ENCODE data around the gene ITPRID1. TPM values are rescaled to one million over a fixed set of nuclear protein-coding genes. Genes with fewer than 3 reads are reported as not detected.

The ITPRID1 gene
- total RNA-seq, 1 experiment from 2014 or later, result not detected

GRCh38 chr7:31494421-31494820 lies 19.5 kb upstream of the ITPRID1 start:
- ChIA-PET POLR2A (ENCODE audit: unreplicated experiment) (no interaction called here), CTCF (no interaction called here)
- Histone ChIP-seq H3F3A (ENCODE audit: insufficient read depth, low read depth) (no peaks in the 10 kb centered on the region), H3K9me3 (ENCODE audit: insufficient read depth, low read depth) (no peaks in the 10 kb centered on the region), H3K79me2 (ENCODE audit: low read depth) (no peaks in the 10 kb centered on the region), H3K9me2 (ENCODE audit: insufficient read depth) (no peaks in the 10 kb centered on the region), H3K27ac (no peak overlapping the region), H3K36me3 (ENCODE audit: low read depth) (no peaks in the 10 kb centered on the region), H3K4me2 (no peak overlapping the region), H3K27me3 (ENCODE audit: insufficient read depth, low read depth) (peaks cover 27% of the 10 kb centered on the region), H4K20me1 (ENCODE audit: insufficient read depth) (no peaks in the 10 kb centered on the region), H3K4me3 (no peak overlapping the region), H3K4me1 (replicated peaks; ENCODE audit: insufficient read depth) (no peaks in the 10 kb centered on the region), H2AFZ (0 out of 2 replicates have a peak overlapping the region, but pooled peaks have one; percentile 17)
- intact Hi-C loops (cut with micrococcal nuclease; ENCODE audit: unreplicated experiment), result no loop called here
- TF ChIP-seq EZH2 (IDR thresholded peaks at IDR 0.05; ENCODE audit: low read depth) (no peak), CTCF (conservative IDR thresholded peaks at IDR 0.05) (no peak)
- no peak for DNase-seq
- no TSS peak for BruUV-seq (replicated peaks)

GRCh38 chr7:31495653-31496052 lies 18.2 kb upstream of the ITPRID1 start:
- H3K27me3 ChIP-seq (ENCODE audit: insufficient read depth, low read depth), result peaks cover 27% of the 10 kb centered on the region
- CTCF ChIA-PET, result no interaction called here
- TF ChIP-seq CTCF (conservative IDR thresholded peaks at IDR 0.05), result no peak
- TF ChIP-seq EZH2 (IDR thresholded peaks at IDR 0.05; ENCODE audit: low read depth), result no peak
- no peaks in the 10 kb centered on the region for H3F3A ChIP-seq (ENCODE audit: insufficient read depth, low read depth)
- no peak overlapping the region for H3K4me2 ChIP-seq
- POLR2A ChIA-PET (ENCODE audit: unreplicated experiment), result no interaction called here
- H3K36me3 ChIP-seq (ENCODE audit: low read depth), result no peaks in the 10 kb centered on the region
- H3K27ac ChIP-seq, result no peak overlapping the region
- H4K20me1 ChIP-seq (ENCODE audit: insufficient read depth), result no peaks in the 10 kb centered on the region
- no TSS peak for BruUV-seq (replicated peaks)
- no peak overlapping the region for H3K4me3 ChIP-seq
- no peaks in the 10 kb centered on the region for H3K9me2 ChIP-seq (ENCODE audit: insufficient read depth)
- no peak for DNase-seq
- no peaks in the 10 kb centered on the region for H3K79me2 ChIP-seq (ENCODE audit: low read depth)
- intact Hi-C loops (cut with micrococcal nuclease; ENCODE audit: unreplicated experiment), result no loop called here
- no peak overlapping the region for H2AFZ ChIP-seq
- no peaks in the 10 kb centered on the region for H3K4me1 ChIP-seq (replicated peaks; ENCODE audit: insufficient read depth)
- no peaks in the 10 kb centered on the region for H3K9me3 ChIP-seq (ENCODE audit: insufficient read depth, low read depth)

GRCh38 chr7:31497516-31497915 lies 16.4 kb upstream of the ITPRID1 start:
- Histone ChIP-seq H3K36me3 (ENCODE audit: low read depth) (no peaks in the 10 kb centered on the region), H2AFZ (no peak overlapping the region), H3K27me3 (ENCODE audit: insufficient read depth, low read depth) (peaks cover 22% of the 10 kb centered on the region), H3K4me1 (replicated peaks; ENCODE audit: insufficient read depth) (no peaks in the 10 kb centered on the region), H4K20me1 (ENCODE audit: insufficient read depth) (no peaks in the 10 kb centered on the region), H3K27ac (no peak overlapping the region), H3K9me2 (ENCODE audit: insufficient read depth) (no peaks in the 10 kb centered on the region), H3K4me2 (no peak overlapping the region), H3K9me3 (ENCODE audit: insufficient read depth, low read depth) (no peaks in the 10 kb centered on the region), H3F3A (ENCODE audit: insufficient read depth, low read depth) (no peaks in the 10 kb centered on the region), H3K4me3 (no peak overlapping the region), H3K79me2 (ENCODE audit: low read depth) (no peaks in the 10 kb centered on the region)
- intact Hi-C loops (cut with micrococcal nuclease; ENCODE audit: unreplicated experiment), result no loop called here
- CTCF ChIA-PET, result no interaction called here
- BruUV-seq (replicated peaks), result no TSS peak
- peak in 1 of 2 experiments; percentile 47 for DNase-seq
- TF ChIP-seq EZH2 (IDR thresholded peaks at IDR 0.05; ENCODE audit: low read depth), result no peak
- no peak for TF ChIP-seq CTCF (conservative IDR thresholded peaks at IDR 0.05)
- POLR2A ChIA-PET (ENCODE audit: unreplicated experiment), result no interaction called here
